SK-N-SH (cell line): ENCODE data around the gene P2RY10.

ENCODE experiments used
- EP300 ChIP-seq, 2 experiments: IDR thresholded peaks; 2 replicates each; pipeline versions ENCODE4 v1.4.0 to v1.6.1; 2012; ENCODE audit warnings: borderline replicate concordance in 1 of 2, low read depth in 1 of 2, low read length in 1 of 2
- EZH2phosphoT487 ChIP-seq: fragments of 200-600 bp; sonication (generic); IDR thresholded peaks from 2 replicates; pipeline ENCODE4 v1.6.1; 2017; ENCODE audit warnings: low read depth, mixed run types, mild to moderate bottlenecking, antibody characterized with exemption, moderate library complexity, borderline replicate concordance
- FOXM1 ChIP-seq: IDR thresholded peaks from 2 replicates; pipeline ENCODE4 v1.4.0; 2012; ENCODE audit warnings: low read depth, mild to moderate bottlenecking
- GATA2 ChIP-seq: sonication (generic); formaldehyde crosslinking; IDR thresholded peaks from 2 replicates; pipeline ENCODE4 v1.5.0; 2020; ENCODE audit warnings: mild to moderate bottlenecking, missing genetic modification reagents
- JUND ChIP-seq: IDR thresholded peaks from 2 replicates; pipeline ENCODE4 v1.4.0; 2012
- MXI1 ChIP-seq: IDR thresholded peaks from 2 replicates; pipeline ENCODE4 v1.6.1; 2012; ENCODE audit warnings: mild to moderate bottlenecking, low read depth, low read length, improper control_type of control experiment
- POLR2AphosphoS5 ChIP-seq: IDR thresholded peaks from 2 replicates; pipeline ENCODE4 v1.6.1; 2012; ENCODE audit warnings: low read depth, low read length
- TAF1 ChIP-seq: IDR thresholded peaks from 2 replicates; pipeline ENCODE4 v1.6.1; 2012; ENCODE audit warnings: low read depth, mild to moderate bottlenecking, low read length, moderate library complexity, borderline replicate concordance
- YY1 ChIP-seq: IDR thresholded peaks from 2 replicates; pipeline ENCODE4 v1.4.0; 2012; ENCODE audit warnings: low read depth, mild to moderate bottlenecking
- TF ChIP-seq, protein P1 (sequence below): fragments of 200-600 bp; sonication (generic); IDR thresholded peaks from 2 replicates; pipeline ENCODE4 v1.6.1; 2017; ENCODE audit warnings: antibody characterized with exemption, mild to moderate bottlenecking, moderate library complexity
- TF ChIP-seq, protein P2 (sequence below): IDR thresholded peaks from 2 replicates; pipeline ENCODE4 v1.4.0; 2012; ENCODE audit warnings: low read depth
- TF ChIP-seq, protein P3 (sequence below): IDR thresholded peaks from 2 replicates; pipeline ENCODE4 v1.6.1; 2012; ENCODE audit warnings: mild to moderate bottlenecking, low read depth, low read length, moderate library complexity

DNA sequence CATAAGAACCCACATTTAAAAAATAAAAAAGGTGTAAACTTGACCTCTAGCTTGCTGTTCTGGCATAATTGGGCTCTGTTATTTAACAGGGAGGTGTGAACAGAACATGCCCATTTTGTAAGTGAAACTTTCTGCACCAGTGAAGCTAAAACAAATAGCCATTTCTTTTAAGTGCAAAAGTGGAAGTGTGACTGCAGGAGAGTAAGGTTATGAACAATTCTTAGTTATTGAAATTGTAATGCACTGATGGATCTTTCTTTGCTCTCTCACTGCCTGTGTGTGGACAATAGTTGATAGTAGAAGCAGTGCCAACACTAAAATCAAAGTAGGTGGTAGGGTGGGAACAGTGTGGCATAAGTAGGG lies 12.6 kb downstream of the P2RY10 start:
- TF ChIP-seq, protein P1, sequence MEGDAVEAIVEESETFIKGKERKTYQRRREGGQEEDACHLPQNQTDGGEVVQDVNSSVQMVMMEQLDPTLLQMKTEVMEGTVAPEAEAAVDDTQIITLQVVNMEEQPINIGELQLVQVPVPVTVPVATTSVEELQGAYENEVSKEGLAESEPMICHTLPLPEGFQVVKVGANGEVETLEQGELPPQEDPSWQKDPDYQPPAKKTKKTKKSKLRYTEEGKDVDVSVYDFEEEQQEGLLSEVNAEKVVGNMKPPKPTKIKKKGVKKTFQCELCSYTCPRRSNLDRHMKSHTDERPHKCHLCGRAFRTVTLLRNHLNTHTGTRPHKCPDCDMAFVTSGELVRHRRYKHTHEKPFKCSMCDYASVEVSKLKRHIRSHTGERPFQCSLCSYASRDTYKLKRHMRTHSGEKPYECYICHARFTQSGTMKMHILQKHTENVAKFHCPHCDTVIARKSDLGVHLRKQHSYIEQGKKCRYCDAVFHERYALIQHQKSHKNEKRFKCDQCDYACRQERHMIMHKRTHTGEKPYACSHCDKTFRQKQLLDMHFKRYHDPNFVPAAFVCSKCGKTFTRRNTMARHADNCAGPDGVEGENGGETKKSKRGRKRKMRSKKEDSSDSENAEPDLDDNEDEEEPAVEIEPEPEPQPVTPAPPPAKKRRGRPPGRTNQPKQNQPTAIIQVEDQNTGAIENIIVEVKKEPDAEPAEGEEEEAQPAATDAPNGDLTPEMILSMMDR: no peak
- TF ChIP-seq YY1 (no peak), EP300 (IDR thresholded peaks at IDR 0.05; ENCODE audit: borderline replicate concordance in 1 of 2, low read depth in 1 of 2, low read length in 1 of 2) (no peak), POLR2AphosphoS5 (no peak), FOXM1 (no peak), JUND (no peak), EZH2phosphoT487 (no peak), MXI1 (no peak), GATA2 (CRISPR knock-in tag) (no peak), TAF1 (no peak)
- TF ChIP-seq, protein P2, sequence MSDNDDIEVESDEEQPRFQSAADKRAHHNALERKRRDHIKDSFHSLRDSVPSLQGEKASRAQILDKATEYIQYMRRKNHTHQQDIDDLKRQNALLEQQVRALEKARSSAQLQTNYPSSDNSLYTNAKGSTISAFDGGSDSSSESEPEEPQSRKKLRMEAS: no peak
- TF ChIP-seq, protein P3, sequence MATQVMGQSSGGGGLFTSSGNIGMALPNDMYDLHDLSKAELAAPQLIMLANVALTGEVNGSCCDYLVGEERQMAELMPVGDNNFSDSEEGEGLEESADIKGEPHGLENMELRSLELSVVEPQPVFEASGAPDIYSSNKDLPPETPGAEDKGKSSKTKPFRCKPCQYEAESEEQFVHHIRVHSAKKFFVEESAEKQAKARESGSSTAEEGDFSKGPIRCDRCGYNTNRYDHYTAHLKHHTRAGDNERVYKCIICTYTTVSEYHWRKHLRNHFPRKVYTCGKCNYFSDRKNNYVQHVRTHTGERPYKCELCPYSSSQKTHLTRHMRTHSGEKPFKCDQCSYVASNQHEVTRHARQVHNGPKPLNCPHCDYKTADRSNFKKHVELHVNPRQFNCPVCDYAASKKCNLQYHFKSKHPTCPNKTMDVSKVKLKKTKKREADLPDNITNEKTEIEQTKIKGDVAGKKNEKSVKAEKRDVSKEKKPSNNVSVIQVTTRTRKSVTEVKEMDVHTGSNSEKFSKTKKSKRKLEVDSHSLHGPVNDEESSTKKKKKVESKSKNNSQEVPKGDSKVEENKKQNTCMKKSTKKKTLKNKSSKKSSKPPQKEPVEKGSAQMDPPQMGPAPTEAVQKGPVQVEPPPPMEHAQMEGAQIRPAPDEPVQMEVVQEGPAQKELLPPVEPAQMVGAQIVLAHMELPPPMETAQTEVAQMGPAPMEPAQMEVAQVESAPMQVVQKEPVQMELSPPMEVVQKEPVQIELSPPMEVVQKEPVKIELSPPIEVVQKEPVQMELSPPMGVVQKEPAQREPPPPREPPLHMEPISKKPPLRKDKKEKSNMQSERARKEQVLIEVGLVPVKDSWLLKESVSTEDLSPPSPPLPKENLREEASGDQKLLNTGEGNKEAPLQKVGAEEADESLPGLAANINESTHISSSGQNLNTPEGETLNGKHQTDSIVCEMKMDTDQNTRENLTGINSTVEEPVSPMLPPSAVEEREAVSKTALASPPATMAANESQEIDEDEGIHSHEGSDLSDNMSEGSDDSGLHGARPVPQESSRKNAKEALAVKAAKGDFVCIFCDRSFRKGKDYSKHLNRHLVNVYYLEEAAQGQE: no peak
